Right lobe of liver (tissue), 6 donors: ENCODE measurements around the gene DDIT3. TPM values are rescaled to one million over a fixed set of nuclear protein-coding genes. Genes with fewer than 3 reads are reported as not detected.
"Not testable (repeated sequence)": the region's sequence is repeated elsewhere in the genome, so short reads cannot be mapped to it uniquely, and the experiment has no call there.

Experiments
- ATAC-seq, 4 donors: fragments of 200-7000 bp; cut with Tn5 transposase; one replicate each; pipeline ENCODE4 v1.9.1; 2020; ENCODE audit warnings: mild to moderate bottlenecking in 4 of 4, moderate library complexity in 4 of 4
- DNase-seq, 3 donors: peaks; one replicate each; pipeline ENCODE4 v3.0.0-alpha.2; 2020
- H3K27ac ChIP-seq, 3 donors: fragments of 200-600 bp; one replicate each; pipeline ENCODE4 v1.8.0; 2022
- H3K27me3 ChIP-seq, 2 donors: fragments of 200-600 bp; one replicate each; pipeline ENCODE4 v1.8.0; 2022
- H3K36me3 ChIP-seq, 4 donors: fragments of 200-600 bp; sonication (generic) in 1 of 4; one replicate each; pipeline versions ENCODE4 v1.5.1 to v1.8.0; 2017 to 2022; ENCODE audit warnings: control low read depth in 1 of 4
- H3K4me1 ChIP-seq, 4 donors: fragments of 200-600 bp; sonication (generic) in 1 of 4; one replicate each; pipeline versions ENCODE4 v1.5.1 to v1.8.0; 2017 to 2022; ENCODE audit warnings: control low read depth in 1 of 4
- H3K4me3 ChIP-seq, 3 donors: fragments of 200-600 bp; one replicate each; pipeline ENCODE4 v1.8.0; 2022
- H3K9me3 ChIP-seq, 4 donors: fragments of 200-600 bp; sonication (generic) in 1 of 4; one replicate each; pipeline versions ENCODE4 v1.5.1 to v1.8.0; 2017 to 2022; ENCODE audit warnings: control low read depth in 1 of 4
- CTCF ChIP-seq, 4 donors: fragments of 200-600 bp in 3 of 4; fragments of 450-650 bp in 1 of 4; IDR thresholded peaks; one replicate each; pipeline versions ENCODE4 v1.5.1 to v1.8.0; 2016 to 2022; ENCODE audit warnings: antibody characterized with exemption in 4 of 4, mild to moderate bottlenecking in 2 of 4
- POLR2A ChIP-seq: fragments of 450-650 bp; IDR thresholded peaks from one replicate; pipeline ENCODE4 v1.6.1; 2017; ENCODE audit warnings: antibody characterized with exemption, mild to moderate bottlenecking
- WGBS: methylation state at CpG from one replicate; pipeline ENCODE4 v1.1.6; 2018; ENCODE audit warnings: low coverage, low lambda C conversion rate; ENCODE audit not compliant: insufficient coverage; ENCODE audit errors: missing lambda C conversion rate; 5-methylcytosine and 5-hydroxymethylcytosine counted together
- intact Hi-C, 2 donors: fragments of 100-400 bp; cut with DNase I; formaldehyde crosslinking; loops; one replicate each; pipeline versions ENCODE4 v1.11.2 to v1.14.1; 2022
- total RNA-seq, 6 experiments: library from RNA; depleted of rRNA in 2 of 6; stranded (reverse); fragments of >200 nt in 2 of 6; fragmentation: NEBNext Ultra II Directional in 3 of 6; extraction: Animal tissue kit (Norgen Biotek cat#: 25700) in 3 of 6; gene quantifications; one replicate each; pipeline versions ENCODE4 v1.1.0 to v1.2.4, GENCODE V29; 2016 to 2023
- donor health status: DM: no; HTN: yes; CAD: no.
- donor health status: DM: no; HTN: no; CAD: no.
- donor health status: DM: no; HTN: no; CAD: no.
- donor health status: DM: no; HTN: yes; CAD: no.
- donor health status: DM: no; HTN: yes; CAD: no.

The DDIT3 gene
- total RNA-seq, 6 experiments from 2014 or later: 11.3 to 26.7 (median 18.7) TPM

DNA sequence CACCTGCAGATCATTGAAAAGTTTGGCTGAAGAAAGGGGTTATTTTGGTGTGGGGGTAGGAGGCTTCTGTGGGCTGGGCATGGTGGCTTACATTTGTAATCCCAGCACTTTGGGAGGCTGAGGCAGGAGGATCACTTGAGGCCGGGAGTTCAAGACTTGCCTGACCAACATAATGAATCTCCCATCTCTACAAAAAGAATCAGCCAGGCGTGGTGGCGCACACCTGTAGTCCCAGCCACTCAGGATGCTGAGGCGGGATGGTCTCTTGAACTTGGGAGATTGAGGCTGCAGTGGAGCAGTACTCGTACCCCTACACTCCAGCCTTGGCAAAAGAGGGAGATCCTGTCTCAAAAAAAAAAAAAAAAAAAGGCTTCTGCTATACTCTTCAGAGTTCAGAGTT lies 7.0 kb downstream of the DDIT3 start:
- intact Hi-C loops: no loop called here
- no peaks in the 10 kb centered on the region for H3K27me3 ChIP-seq
- WGBS: 84% methylated on average over 5 of the region's 5 CpGs
- TF ChIP-seq POLR2A: no peak
- no peak for TF ChIP-seq CTCF (IDR thresholded peaks at IDR 0.05)
- H3K4me3 ChIP-seq: no peak overlapping the region
- H3K27ac ChIP-seq: no peak overlapping the region
- peaks cover 0 to 6% (median 0%) of the 10 kb centered on the region in 4 donors for H3K4me1 ChIP-seq
- DNase-seq (no peak), ATAC-seq (no peak)
- H3K9me3 ChIP-seq: no peaks in the 10 kb centered on the region
- H3K36me3 ChIP-seq: peaks cover 18 to 69% (median 36%) of the 10 kb centered on the region in 4 donors

- Histone ChIP-seq H3K27me3 (no peaks in the 10 kb centered on the region), H3K9me3 (no peaks in the 10 kb centered on the region), H3K4me1 (no peaks in the 10 kb centered on the region), H3K27ac (no peak overlapping the region), H3K4me3 (no peak overlapping the region), H3K36me3 (peaks cover 18 to 65% (median 33%) of the 10 kb centered on the region in 4 donors)
- TF ChIP-seq POLR2A: no peak
- TF ChIP-seq CTCF (IDR thresholded peaks at IDR 0.05): no peak
- intact Hi-C loops: no loop called here
- 84% methylated on average over 6 of the region's 6 CpGs for WGBS
- ATAC-seq: peak in 1 of 4 donors; percentile 15
- no peak for DNase-seq
Observed at GRCh38 chr12:57512665-57513064, 7.6 kb downstream of the DDIT3 start.

DNA sequence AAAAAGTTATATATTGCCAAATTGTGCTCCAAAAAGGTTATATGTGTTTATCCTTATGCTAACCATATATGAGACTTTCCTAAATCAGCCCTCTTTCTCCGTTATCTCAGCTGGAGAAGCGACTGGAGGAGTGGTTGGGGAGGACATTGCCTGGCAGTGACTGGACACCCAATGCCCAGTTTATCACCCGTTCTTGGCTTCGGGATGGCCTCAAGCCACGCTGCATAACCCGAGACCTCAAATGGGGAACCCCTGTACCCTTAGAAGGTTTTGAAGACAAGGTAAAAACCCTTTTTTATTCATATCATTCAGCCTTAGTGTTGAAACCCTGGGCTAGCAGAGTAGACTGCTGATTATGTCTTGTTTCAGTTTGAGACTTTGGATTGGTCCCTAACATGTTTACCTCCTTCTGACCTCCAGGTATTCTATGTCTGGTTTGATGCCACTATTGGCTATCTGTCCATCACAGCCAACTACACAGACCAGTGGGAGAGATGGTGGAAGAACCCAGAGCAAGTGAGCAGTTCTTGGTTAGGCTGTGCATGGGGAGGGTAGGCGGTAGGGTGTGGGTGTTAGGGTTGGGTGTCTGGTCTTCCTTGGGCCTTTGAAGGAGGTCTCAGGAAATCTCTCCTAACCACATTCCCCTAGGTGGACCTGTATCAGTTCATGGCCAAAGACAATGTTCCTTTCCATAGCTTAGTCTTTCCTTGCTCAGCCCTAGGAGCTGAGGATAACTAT lies 8.6 kb downstream of the DDIT3 start:
- H3K4me1 ChIP-seq: no peaks in the 10 kb centered on the region
- WGBS: 90% methylated on average over 6 of the region's 7 CpGs
- peaks cover 12 to 56% (median 26%) of the 10 kb centered on the region in 4 donors for H3K36me3 ChIP-seq
- H3K27ac ChIP-seq: no peak overlapping the region
- H3K27me3 ChIP-seq: no peaks in the 10 kb centered on the region
- DNase-seq: no peak
- no peak overlapping the region for H3K4me3 ChIP-seq
- no peaks in the 10 kb centered on the region for H3K9me3 ChIP-seq
- ATAC-seq: no peak
- TF ChIP-seq POLR2A (no peak), CTCF (IDR thresholded peaks at IDR 0.05) (no peak)
- intact Hi-C loops: no loop called here

- intact Hi-C loops: no loop called here
- Histone ChIP-seq H3K4me3 (no peak overlapping the region), H3K4me1 (no peaks in the 10 kb centered on the region), H3K9me3 (no peaks in the 10 kb centered on the region), H3K27ac (no peak overlapping the region), H3K36me3 (peaks cover 6 to 53% (median 24%) of the 10 kb centered on the region in 4 donors), H3K27me3 (no peaks in the 10 kb centered on the region)
- no peak for DNase-seq
- TF ChIP-seq POLR2A: no peak
- no peak for TF ChIP-seq CTCF (IDR thresholded peaks at IDR 0.05)
- ATAC-seq: no peak
- 83% methylated on average over 1 of the region's 4 CpGs for WGBS
Observed at GRCh38 chr12:57511161-57511560, 9.2 kb downstream of the DDIT3 start.

- DNase-seq, H3K9me3 ChIP-seq, H3K4me1 ChIP-seq, H3K4me3 ChIP-seq, intact Hi-C loops, H3K27me3 ChIP-seq, H3K27ac ChIP-seq, ATAC-seq: not testable (repeated sequence)
- WGBS: no CpG with 5 or more reads among the region's 28 CpGs
- H3K36me3 ChIP-seq: peaks cover 0 to 51% (median 18%) of the 10 kb centered on the region in 4 donors
Observed at GRCh38 chr12:57507796-57508195, 12.5 kb downstream of the DDIT3 start.

- H3K4me1 ChIP-seq, DNase-seq, intact Hi-C loops, H3K4me3 ChIP-seq, ATAC-seq, H3K27ac ChIP-seq, H3K9me3 ChIP-seq, H3K27me3 ChIP-seq: not testable (repeated sequence)
- 94% methylated on average over 4 of the region's 4 CpGs for WGBS
- peaks cover 0 to 42% (median 15%) of the 10 kb centered on the region in 4 donors for H3K36me3 ChIP-seq
Observed at GRCh38 chr12:57506541-57506940, 13.8 kb downstream of the DDIT3 start.

- peaks cover 0 to 69% (median 26%) of the 10 kb centered on the region in 4 donors for H3K36me3 ChIP-seq
- intact Hi-C loops, H3K27me3 ChIP-seq, DNase-seq, H3K4me1 ChIP-seq, ATAC-seq, H3K9me3 ChIP-seq, H3K27ac ChIP-seq, H3K4me3 ChIP-seq: not testable (repeated sequence)
- 100% methylated on average over 5 of the region's 22 CpGs for WGBS
Observed at GRCh38 chr12:57502311-57502969, 17.9 kb downstream of the DDIT3 start.
